HTR-8/SVneo (cell line): Measurements from ENCODE around the gene ELL3.
"Not testable (repeated sequence)": the region's sequence is repeated elsewhere in the genome, so short reads cannot be mapped to it uniquely, and the experiment has no call there.

Experiments used
- DNase-seq: peaks from one replicate; pipeline ENCODE4 v3.0.0; 2011; ENCODE audit warnings: low spot score, mixed read lengths; ENCODE audit not compliant: insufficient read length
- FAIRE-seq: peaks from 2 replicates; lab custom pipeline; 2011; peaks lifted over from hg19 to GRCh38; lab: Jason Lieb, UNC

Gene ELL3

DNA sequence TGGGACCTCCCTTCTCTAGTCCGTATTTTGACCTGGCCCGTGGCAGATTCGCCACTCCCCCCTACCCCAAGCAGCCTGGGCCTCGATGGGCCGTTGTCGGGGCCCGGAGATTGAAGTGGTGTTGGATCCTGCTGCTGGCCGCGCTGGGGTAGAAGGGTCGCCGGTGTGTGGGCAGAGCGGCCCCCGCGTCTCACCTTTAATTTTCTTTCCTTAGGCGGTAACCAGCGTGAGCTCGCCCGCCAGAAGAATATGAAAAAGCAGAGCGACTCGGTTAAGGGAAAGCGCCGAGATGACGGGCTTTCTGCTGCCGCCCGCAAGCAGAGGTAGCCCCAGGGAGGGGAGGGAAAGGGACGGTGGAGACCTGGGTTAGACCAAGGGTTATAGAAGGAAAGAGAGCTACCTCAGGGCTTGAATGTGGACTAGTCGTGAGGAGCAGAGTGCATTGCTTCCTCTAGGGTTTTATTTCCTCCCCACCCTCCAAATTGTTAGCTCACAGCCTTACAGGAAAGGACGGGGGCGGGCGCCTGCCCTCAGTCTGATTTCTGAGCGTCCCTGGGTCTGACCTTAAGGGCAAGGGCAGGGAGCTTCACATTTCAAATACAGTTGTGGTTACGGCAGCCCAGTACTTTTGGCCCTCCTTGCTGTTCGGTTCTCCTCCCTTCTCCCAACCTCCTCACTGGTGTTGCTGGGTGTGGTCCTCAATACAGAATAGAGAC is 16.2 kb upstream of the ELL3 start:
- DNase-seq, result no peak

DNA sequence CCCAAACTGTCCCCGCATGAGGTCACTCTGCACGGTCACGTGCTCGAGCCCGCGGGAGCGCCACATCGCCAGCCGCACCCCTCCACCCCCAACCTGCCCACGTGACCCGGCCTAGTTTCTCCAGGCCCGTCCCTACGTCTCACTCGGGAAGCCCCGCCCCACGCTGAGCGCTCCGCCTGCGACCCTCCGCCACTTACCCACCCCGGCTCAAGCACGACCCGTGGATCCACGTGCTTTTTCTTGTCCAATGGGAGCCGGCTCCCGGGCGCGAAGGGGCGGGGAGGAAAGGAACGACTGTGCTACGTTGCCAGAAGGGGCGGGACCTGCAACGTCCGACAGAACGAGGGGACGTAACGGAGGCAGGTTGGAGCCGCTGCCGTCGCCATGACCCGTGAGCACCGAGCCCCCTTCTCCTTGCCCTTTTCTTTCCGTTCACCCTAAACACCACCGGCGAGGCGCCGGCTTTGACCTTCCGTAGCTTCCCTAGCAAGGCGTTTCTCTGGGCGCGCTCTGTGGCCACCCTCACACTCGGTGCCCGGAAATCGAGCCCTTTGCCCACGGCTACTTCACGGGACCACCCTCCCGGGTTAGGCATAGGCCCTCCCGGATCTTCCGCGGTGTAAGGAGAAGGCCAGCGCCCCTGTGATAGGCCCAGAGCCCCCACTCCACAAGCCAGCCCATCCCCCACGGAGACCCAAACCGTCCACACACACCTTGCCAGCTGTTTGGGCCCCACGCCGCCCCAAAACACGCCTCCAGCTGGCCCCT is 15.4 kb upstream of the ELL3 start, which contains the start of gene SERF2:
Gene SERF2, plus strand, starts transcription at position 328 of the 768 bp plus-strand sequence. Its CDS starts 57 bp downstream, at position 385.
- FAIRE-seq (peak; percentile 94), DNase-seq (peak; percentile 98)

More for the DNA sequence above, 16.2 kb upstream of the ELL3 start:
- FAIRE-seq, result no peak

DNA sequence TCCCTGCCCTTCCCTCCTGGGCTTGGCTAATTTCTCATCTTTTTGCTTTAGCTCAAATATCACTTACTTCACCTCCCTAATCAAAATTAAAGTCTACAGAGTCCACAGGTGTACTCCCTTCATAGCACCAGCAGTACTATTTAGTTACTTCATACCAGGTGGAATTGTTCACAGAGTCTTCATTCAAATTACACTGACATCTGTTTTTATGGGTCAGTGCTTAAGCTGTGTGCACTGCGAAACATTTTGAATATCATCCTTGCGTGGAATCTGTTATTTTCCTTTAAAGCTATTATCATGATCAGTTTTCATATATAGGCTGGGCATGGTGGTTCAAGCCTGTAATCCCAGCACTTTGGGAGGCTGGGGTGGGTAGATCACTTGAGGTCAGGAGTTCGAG is 12.6 kb upstream of the ELL3 start:
- DNase-seq, result no peak
- no peak for FAIRE-seq

DNA sequence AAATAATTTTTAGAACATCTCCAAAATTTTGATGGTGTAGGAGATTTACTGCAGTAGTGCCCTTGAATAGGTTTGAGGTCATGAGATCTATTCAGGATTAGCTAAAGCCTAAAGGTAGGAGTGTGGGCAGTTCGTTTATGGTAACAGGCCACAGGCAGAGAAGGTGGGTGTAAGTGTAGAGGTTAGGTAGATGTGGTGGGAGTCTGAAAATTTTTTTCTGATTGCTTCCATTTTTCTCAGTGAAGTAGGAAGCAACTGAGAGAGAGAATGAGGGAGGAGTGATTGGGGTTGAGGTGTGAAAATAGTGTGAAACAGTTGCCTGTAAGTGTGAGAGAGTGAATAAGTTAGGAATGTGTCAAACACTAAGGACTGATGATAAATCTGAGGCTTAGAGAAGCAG is 2.2 kb upstream of the ELL3 start:
- no peak for DNase-seq
- no peak for FAIRE-seq

DNA sequence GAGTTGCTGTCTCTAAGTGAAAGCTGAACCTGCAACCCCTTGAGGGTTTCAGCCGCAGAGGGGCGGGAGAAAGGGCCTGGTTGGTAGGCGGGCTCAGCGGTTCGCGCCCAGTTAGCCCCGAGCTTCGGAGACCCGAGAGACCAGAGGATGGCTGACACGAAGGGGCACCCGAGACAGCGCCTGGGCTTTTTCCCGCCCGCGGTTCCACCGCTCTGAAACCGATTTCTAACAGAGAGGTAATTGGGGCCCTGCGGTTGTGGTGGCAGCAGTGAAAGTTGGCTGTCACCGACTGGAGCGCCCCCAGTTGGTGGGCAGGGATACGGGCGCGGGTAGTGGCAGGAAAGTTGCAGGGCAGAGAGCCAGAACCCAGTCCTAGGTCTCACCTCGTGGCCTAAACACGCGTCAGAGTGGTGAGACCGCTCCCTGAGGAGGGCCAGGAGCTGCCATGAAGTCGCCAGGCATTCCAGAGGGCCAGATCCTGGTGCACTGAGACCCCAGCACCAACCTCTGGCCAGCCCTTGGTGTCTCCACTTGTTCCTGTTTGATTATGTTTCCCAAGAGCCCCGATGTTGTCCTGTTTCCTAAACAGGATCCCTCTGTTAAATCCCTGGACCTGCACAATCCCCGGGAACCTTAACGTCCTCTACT is 625 bp upstream of the ELL3 start:
- DNase-seq, result peak; percentile 75
- FAIRE-seq, result no peak

DNA sequence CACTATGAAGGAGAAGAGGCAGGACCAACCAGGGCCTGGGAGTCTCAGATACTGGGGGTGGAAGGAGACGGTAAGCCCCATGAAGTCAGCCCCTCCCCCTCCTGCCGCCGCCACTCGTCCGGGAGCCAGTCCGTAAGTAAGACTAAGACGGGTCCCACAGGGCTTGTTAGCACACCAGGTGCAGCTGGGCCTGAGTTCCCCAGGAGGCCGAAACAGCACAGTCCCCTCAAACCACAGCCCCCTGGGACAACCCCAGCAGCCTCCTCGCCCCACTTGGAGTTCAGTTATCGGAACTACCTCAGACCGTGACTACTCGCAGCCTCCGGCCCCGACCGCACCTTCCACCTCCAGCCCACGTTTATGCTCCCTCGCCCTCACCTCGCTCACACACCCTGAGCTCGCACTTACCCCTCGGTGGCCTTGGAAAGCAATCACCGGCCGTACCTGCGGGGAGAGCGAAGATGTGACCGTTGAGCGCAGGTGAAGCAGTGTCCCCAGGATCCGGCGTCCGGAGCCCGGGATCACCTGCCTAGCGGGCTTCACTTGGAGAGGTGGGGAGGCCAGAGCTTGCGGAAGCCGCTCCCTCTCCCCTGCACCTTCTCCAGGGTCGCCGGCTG is 557 bp downstream of the ELL3 start:
- DNase-seq (no peak), FAIRE-seq (no peak)

DNA sequence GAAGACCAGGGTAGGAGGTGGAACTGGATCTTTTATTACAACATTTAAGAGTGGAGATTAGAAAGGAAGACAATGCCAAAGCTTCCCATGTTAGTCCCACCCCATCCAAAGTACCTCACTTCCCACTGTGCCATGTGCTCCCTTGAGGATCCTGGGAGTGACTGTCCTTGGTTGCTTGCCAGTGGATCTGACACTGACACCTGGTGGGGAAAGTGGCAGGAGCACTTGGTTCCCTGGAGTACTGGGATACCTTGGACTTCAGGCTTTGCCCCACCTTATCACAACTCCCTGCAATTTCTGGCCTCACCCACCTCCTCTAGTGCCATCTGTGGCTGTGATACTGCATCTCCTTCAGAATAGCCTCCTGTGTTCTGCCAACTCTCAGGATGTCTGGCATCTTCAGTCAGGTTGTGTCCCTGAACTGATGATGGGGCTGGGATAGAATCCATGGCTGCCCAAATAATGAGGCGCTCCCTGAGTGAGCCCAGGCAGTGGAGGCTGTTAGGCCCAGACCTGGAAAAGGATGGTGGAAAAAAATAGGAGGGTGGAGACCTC is 1.3 kb downstream of the ELL3 start:
- FAIRE-seq, result peak; percentile 9

DNA sequence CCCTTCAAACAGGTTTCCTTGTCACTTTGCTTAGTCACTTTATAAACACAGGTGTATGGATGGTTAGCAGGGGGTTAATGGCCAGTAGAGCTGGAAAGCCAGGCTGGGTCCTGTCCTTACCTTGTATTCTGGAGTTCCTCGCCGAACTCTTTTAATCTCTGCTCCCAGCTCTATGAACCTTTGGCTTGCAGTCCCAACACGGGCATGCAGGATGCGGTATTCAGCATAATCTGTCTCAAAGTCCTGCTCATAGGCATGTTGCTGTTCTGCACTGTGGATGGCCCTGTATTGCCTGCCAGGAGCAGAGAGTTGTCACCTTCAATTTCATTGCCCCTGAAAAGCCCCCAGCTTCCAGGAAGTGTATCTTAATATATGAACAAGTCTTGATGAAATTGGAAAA is 2.7 kb downstream of the ELL3 start:
- FAIRE-seq, result no peak
- no peak for DNase-seq

More for the DNA sequence above, 1.3 kb downstream of the ELL3 start:
- peak; percentile 35 for DNase-seq

DNA sequence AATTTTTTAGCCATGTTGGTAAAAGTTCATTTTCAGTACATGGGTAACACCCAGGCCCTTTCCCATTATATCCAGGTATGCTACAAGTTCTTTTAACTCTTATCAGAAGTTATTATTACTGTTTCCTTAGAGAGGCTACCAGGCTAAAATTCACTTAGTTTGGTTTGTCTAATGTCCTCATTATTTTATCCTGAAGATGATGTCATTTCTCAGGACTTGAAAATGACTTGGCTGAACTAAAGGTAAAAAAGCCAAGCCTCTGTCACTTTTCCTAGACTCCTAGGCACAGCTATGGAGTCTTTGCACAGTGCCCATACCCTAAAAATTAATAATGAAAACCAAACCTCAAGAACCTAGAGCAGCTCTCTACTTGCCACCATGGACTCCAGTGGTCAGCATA is 4.1 kb downstream of the ELL3 start:
- DNase-seq, result no peak
- FAIRE-seq, result no peak

DNA sequence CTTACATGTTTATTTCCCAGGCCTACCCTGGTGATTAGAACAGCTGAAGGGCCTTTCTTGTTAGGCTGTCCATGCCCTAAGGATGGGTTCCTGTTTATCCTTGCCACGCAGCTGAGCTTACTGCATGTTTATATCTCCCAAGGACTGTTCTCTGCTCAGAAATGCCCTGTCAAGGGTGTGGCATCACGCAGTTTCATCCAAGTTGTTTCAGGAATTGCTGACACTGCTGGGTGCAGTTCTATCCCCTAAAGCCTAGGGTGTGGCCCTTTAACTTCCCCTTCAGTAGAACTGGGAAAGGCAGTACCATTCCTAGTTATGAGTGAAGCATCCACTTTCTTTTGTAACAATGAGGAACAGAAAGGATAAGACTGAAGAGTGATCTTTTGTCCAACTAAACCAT is 5.0 kb downstream of the ELL3 start:
- FAIRE-seq, result no peak
- no peak for DNase-seq

DNA sequence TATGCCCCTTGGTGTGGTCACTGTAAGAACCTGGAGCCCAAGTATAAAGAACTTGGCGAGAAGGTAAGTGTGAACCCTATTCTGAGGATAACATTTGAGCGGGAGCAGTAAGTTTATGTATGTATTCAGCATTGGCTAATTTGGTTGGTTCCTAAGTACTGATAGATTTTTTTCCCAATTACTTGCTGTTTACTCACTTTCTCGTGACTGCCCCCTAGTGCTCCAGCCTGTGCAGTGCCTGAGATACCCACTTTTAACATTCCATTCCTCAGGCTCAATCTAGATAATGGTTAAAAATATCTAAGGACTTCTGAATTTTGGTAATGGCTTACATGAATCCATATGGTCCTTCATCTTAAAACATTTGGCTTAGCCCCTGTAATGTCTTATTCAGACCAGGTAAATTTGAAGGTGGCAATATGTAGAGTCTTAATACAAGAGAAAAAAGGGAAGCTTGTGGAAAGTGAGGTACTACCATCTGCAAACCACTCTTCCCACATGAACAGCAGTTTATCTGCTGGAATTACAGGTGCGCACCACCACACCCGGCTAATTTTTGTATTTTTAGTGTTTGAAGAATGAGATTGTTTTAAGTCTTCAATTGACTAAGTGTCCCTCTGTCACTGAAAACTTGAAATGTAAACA is 7.1 kb downstream of the ELL3 start:
- DNase-seq (peak; percentile 54), FAIRE-seq (no peak)

DNA sequence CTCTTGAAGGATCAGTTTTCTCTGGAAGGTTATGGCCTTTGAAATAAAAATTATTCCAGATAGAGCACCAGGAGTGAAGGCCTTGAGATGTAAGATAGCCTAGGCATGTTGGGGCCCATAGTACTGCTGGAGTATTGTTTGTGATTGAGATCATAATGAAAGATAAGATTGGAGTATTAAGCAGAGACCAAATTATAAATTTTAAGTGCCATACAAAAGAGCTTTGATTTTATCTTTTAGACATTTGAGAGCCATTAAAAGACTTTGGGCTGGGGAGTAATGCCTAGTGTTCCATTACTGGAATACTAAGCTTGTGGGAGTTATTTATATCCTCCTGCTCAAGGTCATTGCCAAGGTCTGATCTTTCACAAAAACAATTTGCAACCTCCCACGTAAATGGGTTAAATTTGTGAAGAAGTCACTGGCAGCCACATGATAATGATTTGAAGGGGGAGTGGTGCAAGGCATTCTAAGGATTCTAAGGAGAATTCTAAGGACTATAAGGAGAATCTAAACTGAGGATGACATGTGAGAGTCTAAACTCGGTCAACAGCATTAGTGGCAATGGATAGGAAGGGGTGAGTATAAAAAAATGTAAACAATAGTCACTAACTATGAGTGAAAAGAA is 12.8 kb downstream of the ELL3 start:
- no peak for DNase-seq
- FAIRE-seq, result no peak

DNA sequence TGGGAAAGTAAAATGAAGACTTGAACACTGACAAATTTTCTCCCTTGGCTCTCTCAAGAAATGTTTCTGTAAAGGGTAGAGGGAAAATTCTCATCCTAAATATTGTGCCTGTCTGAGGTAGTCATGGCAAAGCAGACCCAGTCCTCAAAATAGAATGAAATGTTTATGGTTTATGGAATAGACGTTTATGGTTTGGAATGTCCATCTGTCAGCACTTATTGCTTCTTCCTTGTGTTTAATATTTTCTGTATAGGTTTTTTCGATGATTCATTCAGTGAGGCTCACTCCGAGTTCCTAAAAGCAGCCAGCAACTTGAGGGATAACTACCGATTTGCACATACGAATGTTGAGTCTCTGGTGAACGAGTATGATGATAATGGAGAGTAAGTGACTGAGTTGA is 13.9 kb downstream of the ELL3 start:
- FAIRE-seq, result no peak

DNA sequence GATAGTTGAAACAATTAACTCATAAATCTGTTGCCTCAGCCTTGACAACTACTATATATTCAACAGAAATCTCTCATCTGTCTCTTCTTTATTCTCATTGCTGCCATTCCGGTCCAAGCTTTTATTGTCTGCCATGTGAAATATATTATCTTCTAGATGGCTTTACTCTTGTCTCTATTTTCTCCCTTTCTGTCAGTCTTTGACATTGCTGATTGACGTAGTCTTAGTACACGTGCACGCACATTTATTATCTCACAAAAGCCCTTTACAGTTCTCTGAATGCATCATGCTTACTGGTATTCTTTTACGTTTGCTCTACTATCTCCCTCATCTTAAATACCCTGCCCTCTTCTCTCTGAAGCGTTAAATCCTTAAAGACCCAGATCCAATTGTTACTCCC is 24.9 kb downstream of the ELL3 start:
- no peak for DNase-seq
- FAIRE-seq, result no peak

More for the DNA sequence above, 13.9 kb downstream of the ELL3 start:
- no peak for DNase-seq

DNA sequence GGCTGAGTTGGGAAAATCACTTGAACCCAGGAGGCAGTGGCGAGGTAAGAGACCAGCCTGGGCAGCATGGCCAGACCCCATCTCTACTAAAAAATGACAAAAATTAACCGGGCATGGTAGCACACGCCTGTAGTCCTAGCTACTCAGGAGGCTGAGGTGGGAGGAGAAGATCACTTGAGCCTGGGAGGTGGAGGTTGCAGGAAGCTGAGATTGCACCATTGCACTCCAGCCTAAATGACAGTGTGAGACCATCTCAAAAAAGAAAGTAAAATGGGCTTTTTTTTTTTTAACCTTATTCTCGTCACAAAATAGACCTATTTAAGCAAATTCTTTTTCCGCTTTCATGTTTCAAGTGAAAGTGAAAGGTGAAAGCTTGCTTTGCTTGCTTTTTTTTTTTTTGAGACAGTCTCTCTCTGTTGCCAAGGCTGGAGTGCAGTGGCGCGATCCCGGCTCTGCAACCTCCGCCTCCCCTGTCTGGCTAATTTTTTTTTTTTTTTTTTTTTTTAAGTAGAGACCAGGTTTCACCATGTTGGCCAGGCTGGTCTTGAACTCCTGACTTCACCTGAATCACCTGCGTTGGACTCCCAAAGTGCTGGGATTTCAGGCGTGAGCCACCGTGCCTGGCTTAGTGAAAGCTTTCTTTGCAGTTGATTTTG is 26.9 kb downstream of the ELL3 start:
- no peak for FAIRE-seq
- no peak for DNase-seq

DNA sequence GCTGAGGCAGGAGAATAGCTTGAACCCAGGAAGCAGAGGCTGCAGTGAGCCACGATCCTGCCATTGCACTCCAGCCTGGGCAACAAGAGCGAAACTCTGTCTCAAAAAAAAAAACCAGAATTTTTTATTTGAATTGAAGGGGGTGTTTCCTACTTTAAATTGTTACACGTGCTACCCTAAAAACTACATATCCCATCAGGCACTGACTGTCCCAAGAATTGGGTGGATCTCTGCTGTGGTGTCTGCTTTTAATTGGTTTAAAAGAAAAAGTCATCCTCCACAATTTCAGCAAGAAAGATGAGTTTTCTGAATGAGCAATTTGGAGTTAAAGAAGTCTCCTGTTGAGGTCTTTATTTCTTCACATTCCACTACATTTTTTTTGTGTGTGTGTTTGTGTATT is 28.4 kb downstream of the ELL3 start:
- FAIRE-seq (no peak), DNase-seq (no peak)

DNA sequence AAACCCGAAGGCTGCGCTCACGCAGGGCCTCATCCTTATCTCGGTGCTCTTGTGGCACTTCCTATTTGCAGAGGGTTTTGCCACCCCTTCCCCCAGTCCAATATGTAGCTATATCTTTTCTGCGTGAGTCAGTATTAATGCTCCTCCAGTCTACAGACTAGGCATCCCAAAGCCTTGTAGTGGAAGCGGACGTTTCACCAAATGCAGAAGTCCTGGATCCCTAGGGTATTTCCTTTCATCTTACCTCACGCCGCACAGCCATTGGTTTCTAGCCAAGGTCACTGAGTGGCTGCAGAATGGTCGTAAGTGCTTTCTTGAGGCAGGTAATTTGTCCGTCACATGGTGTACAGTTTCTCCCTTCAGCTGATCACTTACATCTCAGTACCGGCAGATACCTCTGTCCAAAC is 29.9 kb downstream of the ELL3 start:
- DNase-seq, FAIRE-seq: not testable (repeated sequence)

DNA sequence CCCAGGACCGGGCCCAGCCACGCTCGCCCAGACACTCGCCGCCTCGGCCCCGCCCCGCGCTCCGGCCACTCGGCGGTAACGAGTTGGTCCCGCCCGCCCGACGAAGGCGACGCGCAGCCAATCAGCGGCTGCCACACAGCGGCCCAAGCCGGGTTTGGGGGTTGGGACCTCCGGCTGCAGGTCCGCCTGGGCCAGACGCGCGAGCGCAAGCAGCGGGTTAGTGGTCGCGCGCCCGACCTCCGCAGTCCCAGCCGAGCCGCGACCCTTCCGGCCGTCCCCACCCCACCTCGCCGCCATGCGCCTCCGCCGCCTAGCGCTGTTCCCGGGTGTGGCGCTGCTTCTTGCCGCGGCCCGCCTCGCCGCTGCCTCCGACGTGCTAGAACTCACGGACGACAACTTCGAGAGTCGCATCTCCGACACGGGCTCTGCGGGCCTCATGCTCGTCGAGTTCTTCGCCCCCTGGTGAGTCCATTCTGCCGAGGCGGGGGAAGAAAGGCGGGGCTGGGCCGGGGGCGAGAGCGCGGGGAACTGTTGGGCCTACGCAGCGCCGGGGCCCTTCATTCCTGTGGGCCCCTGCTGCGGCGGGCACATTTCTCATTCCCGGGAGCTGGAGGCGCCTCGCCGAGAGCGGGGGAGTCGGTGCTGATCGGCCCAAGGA is 30.4 kb downstream of the ELL3 start, which contains the start of gene PDIA3:
Gene PDIA3, plus strand, starts transcription at position 194 of the 658 bp plus-strand sequence. Its CDS starts 102 bp downstream, at position 296.
- FAIRE-seq, result peak; percentile 90
- peak; percentile 88 for DNase-seq
